Measurements from ENCODE around the gene NCAM1.

NCAM1 gene

GRCh38 chr11:113213549-113213948 is 252.3 kb downstream of the NCAM1 start:
- DNase-seq, result no peak

DNA sequence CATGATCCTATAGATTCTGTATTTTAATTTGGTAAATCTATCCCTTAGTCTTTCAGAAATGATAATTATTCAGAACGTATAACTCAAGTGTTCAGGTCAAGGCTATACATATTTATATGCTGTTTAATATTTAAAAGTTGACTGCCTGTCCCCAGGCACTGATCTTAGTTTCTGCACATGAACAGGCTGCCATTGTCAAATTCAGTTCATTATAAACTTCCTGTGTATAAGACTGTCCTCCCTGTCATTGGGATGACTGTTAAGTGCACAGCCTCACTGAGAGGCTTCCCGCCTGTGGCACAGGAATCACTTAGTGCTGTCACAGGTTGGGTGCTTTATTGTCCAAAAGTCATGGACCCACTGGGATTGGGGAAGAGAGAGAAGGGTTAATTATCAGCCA is 261.0 kb downstream of the NCAM1 start:
- DNase-seq, result no peak

DNA sequence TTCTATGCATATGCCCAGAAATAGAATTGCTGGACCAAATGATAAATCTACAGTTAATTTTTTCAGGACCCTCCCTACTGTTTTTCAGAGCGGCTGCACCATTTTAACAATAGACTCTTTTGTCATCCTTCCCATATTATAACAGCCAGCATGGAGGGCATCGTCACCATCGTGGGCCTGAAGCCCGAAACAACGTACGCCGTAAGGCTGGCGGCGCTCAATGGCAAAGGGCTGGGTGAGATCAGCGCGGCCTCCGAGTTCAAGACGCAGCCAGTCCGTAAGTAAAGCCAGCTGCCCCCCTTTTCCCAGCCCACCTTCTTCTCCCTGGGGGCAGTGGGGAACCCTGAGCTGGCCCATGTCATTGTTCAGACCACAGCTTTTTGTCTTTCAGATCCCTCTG is 273.7 kb downstream of the NCAM1 start:
- no peak for DNase-seq

GRCh38 chr11:113237261-113237660 is 276.0 kb downstream of the NCAM1 start:
- DNase-seq, result no peak

GRCh38 chr11:113238721-113239120 is 277.5 kb downstream of the NCAM1 start:
- peak; percentile 53 for DNase-seq

GRCh38 chr11:113240389-113240788 is 279.2 kb downstream of the NCAM1 start:
- DNase-seq, result peak; percentile 95

DNA sequence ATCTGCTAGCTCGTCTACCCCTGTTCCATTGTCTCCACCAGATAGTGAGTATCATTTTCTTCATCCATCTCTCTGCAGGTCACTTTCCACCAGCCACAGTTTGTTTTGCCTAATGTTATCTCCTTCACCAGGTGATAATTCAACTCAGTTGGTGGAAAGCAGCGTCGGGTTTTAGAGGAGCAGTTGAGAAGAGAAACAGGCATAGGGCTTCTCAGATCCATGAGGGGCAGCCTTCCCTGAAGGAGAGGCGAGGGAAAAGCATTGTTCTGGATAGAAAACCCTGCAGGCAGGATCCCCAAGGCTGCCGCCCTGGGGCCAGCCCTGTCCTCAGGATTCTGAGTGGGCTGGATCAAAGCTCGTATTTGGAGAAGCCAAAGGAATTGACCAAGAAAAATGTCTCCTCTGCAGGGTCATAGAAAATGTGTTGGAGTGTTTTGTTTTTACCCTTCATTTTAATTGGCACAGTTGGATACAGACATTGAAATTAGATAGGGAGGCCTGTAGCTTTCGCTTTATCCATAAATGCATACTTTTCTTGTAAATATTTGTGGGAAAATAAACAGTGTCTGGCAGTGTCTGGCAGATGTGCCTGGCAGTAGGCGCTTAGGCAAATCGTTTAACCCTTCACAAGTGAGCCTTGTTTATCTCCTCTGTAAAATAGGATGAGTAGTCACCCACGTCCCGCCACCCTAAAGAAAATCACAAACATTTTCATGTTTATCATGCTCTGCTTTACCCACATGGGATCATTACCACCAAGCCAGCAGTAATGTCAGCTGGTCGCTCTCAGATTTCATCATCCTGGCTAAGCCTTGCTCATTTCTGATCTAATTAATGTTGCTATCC is 279.8 kb downstream of the NCAM1 start:
- peak; percentile 73 for DNase-seq

DNA sequence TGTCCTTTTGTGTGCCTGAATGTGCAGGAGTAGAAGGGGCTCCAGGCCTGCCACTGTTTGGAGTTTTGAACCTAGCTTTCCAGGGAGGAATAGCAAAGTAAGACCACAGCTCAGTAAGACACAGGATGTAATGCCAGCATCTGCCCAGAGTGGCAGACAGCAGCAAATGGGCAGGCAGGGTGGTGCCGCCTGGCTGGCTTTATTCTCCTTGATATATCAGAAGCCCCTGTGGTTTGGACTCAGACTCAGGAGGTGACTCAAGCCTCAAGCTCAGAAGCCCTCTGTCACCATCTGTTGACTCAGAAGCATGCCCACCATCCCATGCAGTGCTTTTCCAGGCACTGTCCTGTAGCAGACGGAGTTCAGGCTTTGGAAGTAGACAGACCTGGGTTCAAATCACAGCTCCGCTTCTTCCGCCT is 280.4 kb downstream of the NCAM1 start:
- DNase-seq, result peak; percentile 45

DNA sequence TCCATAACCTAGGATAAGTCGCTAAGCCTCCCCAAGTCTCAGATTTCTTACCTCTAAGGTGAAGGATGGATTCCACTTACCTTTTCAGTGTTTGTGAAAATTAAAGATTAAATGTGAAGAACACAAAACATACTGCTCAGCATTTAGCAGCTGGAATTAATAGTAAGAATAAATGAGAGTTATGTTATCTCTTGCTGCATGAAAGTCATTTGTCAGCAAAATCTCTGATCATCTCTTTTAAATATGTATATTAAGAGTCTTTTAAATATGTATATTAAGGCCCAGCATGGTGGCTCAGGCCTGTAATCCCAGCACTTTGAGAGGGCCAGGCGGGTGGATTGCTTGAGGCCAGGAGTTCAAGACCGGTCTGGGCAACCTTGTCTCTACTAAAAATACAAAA is 280.8 kb downstream of the NCAM1 start:
- DNase-seq, result no peak

DNA sequence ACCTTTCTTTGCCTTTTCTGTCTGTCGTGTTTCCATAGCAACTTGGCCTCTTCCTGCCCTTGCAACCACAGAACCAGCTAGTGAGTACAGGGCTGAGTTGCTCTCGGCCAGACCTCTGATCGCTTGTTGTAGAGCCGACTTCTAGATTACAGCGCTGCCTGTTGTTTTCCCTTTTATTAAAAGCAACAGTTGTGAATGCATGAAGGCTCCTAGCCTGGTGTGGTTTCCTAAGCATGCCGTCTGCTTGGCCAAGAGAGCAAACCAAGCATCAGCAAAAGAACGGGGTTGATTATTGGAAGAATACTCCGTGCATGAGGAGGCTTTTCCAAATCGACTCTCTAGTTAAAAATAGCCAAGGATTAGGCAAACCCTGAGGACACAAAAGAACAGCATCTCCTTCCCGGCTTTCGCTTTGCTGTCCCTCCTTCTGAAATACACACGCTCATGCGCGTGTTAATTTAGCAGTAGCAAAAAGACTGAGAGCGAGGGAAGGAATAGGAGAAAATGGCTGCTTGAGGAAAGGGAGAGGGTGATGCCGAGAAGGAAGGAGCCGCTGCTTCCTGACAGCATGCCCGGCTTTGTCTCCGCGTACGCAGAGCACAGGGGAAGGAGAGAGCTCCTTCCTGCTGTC is 281.7 kb downstream of the NCAM1 start:
- DNase-seq, result no peak

GRCh38 chr11:113243696-113244095 is 282.5 kb downstream of the NCAM1 start:
- no peak for DNase-seq

DNA sequence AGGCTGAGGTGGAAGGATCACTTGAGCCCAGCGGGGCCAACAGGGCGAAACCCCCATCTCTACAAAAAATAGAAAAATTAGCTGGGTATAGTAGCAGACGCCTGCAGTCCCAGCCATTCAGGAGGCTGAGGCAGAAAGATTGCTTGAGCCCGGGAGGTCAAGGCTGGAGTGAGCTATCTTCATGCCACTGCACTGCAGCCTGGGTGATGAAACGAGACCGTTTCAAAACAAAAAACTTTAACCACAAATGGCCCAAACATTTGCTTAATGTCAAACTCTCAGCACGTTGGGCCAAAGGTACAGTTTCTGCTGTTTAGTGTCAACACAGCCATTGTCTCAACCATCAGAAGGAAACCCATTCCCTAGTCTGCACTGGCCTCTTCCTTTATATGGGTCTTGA is 284.0 kb downstream of the NCAM1 start:
- no peak for DNase-seq

GRCh38 chr11:113247221-113247620 is 286.0 kb downstream of the NCAM1 start:
- no peak for DNase-seq

GRCh38 chr11:113247966-113248365 is 286.7 kb downstream of the NCAM1 start:
- no peak for DNase-seq

DNA sequence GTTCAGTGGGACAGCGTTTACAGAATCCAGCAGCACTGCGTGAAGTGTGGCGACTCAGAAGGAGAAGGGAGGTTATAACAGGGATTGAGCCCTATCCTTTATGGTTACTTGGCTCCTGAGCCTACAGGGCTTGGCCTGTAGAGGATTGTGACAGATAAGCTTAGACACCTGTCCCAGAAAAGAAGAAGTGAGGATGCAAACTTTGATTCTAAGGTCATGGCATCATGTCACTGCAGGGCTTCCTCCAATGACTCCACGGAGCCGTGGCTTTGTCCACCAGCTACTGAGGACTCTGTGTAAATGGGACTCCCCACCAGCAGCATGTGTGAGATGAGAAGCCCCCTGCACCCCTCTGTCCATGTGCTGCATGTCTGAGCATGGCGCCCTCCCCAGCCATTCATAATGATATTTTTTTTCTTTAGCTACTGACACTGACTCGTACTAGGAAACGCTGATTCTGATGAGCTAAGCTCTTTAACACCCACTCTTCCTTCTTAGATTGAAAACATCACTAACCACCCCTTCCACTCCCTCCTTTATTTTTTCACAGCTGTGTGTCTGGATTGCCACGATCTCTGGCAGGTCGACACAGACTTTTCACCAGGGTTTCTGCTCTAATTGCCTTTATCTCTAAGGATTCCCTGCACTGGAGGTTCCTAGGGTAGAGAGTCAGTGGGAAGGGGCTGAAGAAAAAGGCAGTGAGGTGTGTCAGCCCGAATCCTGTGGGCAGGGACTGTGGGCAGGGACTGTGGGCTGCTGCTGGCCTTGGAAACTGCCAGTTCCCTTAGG is 287.7 kb downstream of the NCAM1 start:
- DNase-seq, result no peak

DNA sequence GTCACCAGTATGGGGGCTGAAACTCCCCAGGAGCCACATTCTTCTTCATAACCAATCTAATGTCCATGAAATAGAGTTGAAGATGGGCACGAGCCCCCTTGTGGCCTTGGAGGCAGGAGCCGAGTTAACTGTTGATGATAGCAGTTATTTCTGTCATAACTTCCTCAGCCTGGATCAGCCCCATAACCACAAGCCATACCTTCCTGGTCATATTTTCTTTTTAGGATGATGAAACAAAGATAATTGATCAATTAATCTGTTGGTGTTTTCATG is 288.2 kb downstream of the NCAM1 start:
- no peak for DNase-seq

GRCh38 chr11:113249786-113250185 is 288.6 kb downstream of the NCAM1 start:
- DNase-seq, result no peak

DNA sequence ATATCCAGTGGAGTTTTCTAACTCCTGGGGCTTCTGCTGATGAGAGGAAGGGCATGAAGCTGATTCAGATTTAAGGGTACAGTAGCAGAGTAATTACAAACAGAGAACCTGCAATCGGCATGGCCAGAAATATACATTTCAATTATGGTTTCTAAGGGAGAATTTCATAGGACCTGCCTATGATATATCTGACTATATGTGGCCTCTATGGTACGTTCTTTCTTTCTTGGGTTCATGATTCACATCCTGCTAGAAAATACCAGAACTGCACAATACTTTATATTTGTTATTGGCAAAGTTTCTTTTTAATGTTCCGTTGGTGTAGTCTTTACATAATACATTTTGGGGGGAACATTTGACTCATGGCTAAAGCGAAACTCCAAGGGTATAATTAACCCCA is 290.1 kb downstream of the NCAM1 start:
- DNase-seq, result no peak

GRCh38 chr11:113253406-113253805 is 292.2 kb downstream of the NCAM1 start:
- DNase-seq, result no peak

GRCh38 chr11:113255096-113255495 is 293.9 kb downstream of the NCAM1 start:
- DNase-seq, result no peak

DNA sequence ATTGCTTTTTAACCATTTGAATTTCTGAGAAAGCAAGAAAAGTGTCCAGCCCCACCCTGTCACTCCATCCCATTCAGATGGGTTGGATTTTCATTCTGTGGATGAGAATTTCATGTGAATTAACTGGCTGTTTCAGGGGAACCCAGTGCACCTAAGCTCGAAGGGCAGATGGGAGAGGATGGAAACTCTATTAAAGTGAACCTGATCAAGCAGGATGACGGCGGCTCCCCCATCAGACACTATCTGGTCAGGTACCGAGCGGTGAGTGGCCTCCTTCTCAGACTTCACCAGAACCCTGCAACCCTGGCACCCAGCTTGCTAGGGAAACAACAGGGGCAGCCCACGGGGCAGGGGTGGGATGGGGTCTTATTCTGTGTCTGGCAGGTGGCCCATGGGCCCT is 294.5 kb downstream of the NCAM1 start:
- DNase-seq, result no peak

GRCh38 chr11:113256431-113257202 is 295.4 kb downstream of the NCAM1 start:
- DNase-seq, result no peak

DNA sequence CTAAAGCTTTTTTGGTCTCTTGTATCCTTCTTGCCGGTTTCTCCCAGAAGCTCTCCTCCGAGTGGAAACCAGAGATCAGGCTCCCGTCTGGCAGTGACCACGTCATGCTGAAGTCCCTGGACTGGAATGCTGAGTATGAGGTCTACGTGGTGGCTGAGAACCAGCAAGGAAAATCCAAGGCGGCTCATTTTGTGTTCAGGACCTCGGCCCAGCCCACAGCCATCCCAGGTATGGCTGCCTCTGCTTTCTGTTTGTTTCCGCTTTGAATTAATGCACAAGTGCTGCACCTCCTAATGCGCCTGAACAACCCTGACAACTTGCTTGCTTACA is 298.8 kb downstream of the NCAM1 start:
- DNase-seq, result no peak

Data from NCI-H510A treated with DMSO at 0.1 percent for 48 hours (cell line).